ENCODE measurements around the gene RNF41. TPM values are rescaled to one million over a fixed set of nuclear protein-coding genes. Genes with fewer than 3 reads are reported as not detected.

RNF41 gene
- total RNA-seq (10 to 100 TPM; 41.7 to 84.0 (median 53.3) TPM), polyA plus RNA-seq (10 to 100 TPM; 10.6 to 62.4 TPM)
- long read RNA-seq, donor 1, full-length matches to known transcripts: 20 of 29 reads
- long read RNA-seq, donor 1, partial matches to known transcripts: 5 of 29 reads
- long read RNA-seq, donor 1, other reads (novel, unspliced or antisense): 4 of 29 reads
- long read RNA-seq, donor 2, full-length matches to known transcripts: 221 of 279 reads
- long read RNA-seq, donor 2, partial matches to known transcripts: 12 of 279 reads
- long read RNA-seq, donor 2, other reads (novel, unspliced or antisense): 46 of 279 reads
- long read RNA-seq, donor 3, full-length matches to known transcripts: 31 of 36 reads
- long read RNA-seq, donor 3, partial matches to known transcripts: 0 of 36 reads
- long read RNA-seq, donor 3, other reads (novel, unspliced or antisense): 5 of 36 reads

DNA sequence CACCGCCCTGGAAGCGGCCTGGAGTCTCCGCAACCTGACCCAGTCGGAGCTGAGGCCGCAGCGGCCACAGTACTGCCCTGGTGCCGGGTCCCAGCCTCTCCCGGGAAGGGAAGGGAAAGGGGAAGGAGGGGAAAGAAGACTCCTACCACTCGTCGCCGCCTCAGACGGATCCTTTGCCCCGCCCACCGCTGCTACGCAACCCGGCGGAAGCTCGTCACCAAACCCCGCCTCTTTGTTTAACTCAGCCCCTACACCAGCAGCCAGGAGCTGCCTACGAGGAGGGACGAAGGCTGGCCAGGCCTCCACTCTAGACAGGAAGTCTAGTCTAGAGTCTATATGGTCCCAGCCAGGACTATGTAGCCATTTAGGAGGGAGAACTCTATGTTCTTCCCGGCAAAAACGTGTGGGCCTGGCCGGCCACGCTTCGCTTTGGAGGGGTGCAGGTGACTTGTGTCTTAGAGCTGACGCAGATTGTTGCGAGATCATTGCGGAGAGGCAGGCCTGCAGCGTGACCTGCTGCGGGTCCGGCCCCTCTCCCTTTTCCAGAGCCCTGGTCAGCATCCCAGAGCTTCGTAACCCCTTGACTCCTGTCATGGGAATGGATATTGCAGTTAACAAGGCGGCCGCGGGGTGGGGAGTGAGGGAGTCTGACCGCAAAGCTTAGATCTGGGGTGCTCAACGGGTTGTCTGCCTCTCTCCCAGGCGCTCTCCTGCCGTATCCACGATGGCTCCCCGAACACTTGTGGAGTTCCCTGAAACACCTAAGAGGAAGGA, at the start of gene RNF41:
RNF41 (minus strand) TSS at position 166 of the 774 bp plus-strand sequence. CDS start 7,875 bp downstream, outside the sequence.
- H3K9me3 ChIP-seq: no peaks in the 10 kb centered on the region
- H3K36me3 ChIP-seq: peaks cover 0 to 11% (median 4%) of the 10 kb centered on the region in 9 donors
- H3K27ac ChIP-seq: peak within 1 kb of the TSS; percentile 86 to 99 (median 96)
- TF ChIP-seq, protein P1, sequence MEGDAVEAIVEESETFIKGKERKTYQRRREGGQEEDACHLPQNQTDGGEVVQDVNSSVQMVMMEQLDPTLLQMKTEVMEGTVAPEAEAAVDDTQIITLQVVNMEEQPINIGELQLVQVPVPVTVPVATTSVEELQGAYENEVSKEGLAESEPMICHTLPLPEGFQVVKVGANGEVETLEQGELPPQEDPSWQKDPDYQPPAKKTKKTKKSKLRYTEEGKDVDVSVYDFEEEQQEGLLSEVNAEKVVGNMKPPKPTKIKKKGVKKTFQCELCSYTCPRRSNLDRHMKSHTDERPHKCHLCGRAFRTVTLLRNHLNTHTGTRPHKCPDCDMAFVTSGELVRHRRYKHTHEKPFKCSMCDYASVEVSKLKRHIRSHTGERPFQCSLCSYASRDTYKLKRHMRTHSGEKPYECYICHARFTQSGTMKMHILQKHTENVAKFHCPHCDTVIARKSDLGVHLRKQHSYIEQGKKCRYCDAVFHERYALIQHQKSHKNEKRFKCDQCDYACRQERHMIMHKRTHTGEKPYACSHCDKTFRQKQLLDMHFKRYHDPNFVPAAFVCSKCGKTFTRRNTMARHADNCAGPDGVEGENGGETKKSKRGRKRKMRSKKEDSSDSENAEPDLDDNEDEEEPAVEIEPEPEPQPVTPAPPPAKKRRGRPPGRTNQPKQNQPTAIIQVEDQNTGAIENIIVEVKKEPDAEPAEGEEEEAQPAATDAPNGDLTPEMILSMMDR (IDR thresholded peaks at IDR 0.05): peak in 3 of 12 donors; percentile 25 to 30 (median 30)
- TF ChIP-seq POLR2A (IDR thresholded peaks at IDR 0.05): peak; percentile 82 to 96
- H3K4me3 ChIP-seq: peak within 1 kb of the TSS; percentile 56 to 95 (median 76)
- peaks cover 8 to 52% (median 41%) of the 10 kb centered on the region in 12 donors for H3K4me1 ChIP-seq
- ATAC-seq (peak; percentile 91 to 94 (median 94)), DNase-seq (peak; percentile 97 to 98 (median 98))
- WGBS, 4 donors: 0 to 1% (median 1%) methylated on average over 38 to 42 of the region's 42 CpGs
- H3K27me3 ChIP-seq: no peaks in the 10 kb centered on the region
- intact Hi-C loops (cut with DNase I): loop anchor here in 7 of 10 donors (2.0 to 10.0 kb wide), 6 partner anchors 35 to 243 kb away; partner anchors contain the start of genes ANKRD52 (in 4 of the 7), ZC3H10 (in 2 of the 7), CS (in 1 of the 7) and ESYT1 (in 1 of the 7)

DNA sequence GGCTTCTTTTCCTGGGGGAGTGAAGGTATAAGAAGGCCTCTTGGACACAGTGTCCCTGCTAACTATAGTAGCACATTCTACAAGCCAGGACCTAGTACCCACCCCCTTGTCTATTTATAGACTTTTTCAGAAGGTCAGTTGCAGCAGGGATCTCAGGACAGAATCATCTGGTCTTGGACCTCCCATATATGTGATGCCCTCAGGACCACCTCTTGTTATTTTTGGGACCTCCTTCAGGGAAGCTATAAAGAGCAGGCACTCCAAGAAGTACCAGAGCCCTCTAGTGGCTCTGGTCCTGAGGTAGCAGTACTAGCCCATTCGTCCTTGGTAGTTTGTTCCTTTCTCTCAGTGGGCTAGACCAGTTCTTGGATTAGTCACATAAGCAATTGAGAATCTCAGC, 49.3 kb upstream of the RNF41 start:
- Histone ChIP-seq H3K4me1 (peaks cover 0 to 50% (median 15%) of the 10 kb centered on the region in 12 donors), H3K27ac (peak overlapping the region; percentile 66 to 99 (median 82)), H3K4me3 (no peak overlapping the region), H3K9me3 (no peaks in the 10 kb centered on the region), H3K36me3 (peaks cover 7 to 75% (median 68%) of the 10 kb centered on the region in 9 donors), H3K27me3 (no peaks in the 10 kb centered on the region)
- WGBS, 4 donors: 0 to 17% (median 14%) methylated on average over 1 of the region's 1 CpG
- intact Hi-C loops (cut with DNase I): no loop called here
- peak in 2 of 5 donors; percentile 18 to 29 for DNase-seq
- ATAC-seq: peak; percentile 61 to 81 (median 70)
- TF ChIP-seq, protein P1 (IDR thresholded peaks at IDR 0.05): peak in 7 of 12 donors; percentile 11 to 50 (median 38)
- peak in 1 of 2 donors; percentile 39 for TF ChIP-seq POLR2A (IDR thresholded peaks at IDR 0.05)

DNA sequence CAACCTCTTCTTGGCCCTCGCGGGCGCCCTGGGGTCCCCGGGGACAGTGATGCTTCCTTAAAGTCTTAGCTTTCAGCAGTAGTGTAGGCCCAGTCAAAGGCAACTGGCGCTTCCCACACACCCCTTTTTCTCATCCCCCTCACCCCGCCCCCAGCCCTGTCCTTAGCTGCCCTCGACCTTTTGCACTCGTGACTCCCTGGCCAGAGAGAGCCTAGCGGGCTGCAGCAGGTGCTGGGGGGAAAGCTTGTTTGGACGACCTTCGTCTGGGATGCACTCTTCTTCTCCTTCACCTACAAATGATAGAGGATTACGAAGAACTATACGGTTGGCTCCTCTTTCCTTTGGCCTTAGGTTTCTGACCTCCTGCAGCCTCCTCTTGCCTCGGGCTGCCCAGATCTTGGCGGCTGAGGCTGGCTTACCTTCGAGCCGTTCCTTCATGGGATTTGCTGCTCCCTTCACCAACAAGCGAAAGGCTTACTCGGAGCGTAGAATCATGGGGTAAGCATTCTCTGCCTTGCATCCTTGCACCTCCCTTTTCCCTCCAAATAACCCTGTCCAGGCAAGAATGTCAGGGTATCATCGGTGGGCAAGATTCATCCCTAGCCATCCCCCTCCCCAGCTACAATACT, 45.8 kb upstream of the RNF41 start:
- 16 to 18% (median 16%) methylated on average over 21 of the region's 21 CpGs for WGBS, 4 donors
- Histone ChIP-seq H3K9me3 (no peaks in the 10 kb centered on the region), H3K27ac (peak overlapping the region; percentile 90 to 99 (median 96)), H3K4me1 (peaks cover 0 to 55% (median 16%) of the 10 kb centered on the region in 12 donors), H3K4me3 (peak overlapping the region; percentile 56 to 91 (median 70)), H3K27me3 (no peaks in the 10 kb centered on the region), H3K36me3 (peaks cover 0 to 40% (median 33%) of the 10 kb centered on the region in 9 donors)
- intact Hi-C loops (cut with DNase I): loop anchor here in 2 of 10 donors (2.0 kb wide), 1 partner anchor 33 kb away; the partner anchor contains the start of gene CS (in 2 of the 2)
- TF ChIP-seq POLR2A (IDR thresholded peaks at IDR 0.05): no peak
- TF ChIP-seq, protein P1 (IDR thresholded peaks at IDR 0.05): no peak
- DNase-seq (peak in 4 of 5 donors; percentile 54 to 72 (median 57)), ATAC-seq (peak in 3 of 4 donors; percentile 42 to 55 (median 45))

All from heart left ventricle (tissue), 16 donors.